Effector memory CD4-positive, alpha-beta T cell (primary cell): ENCODE results near the gene NCKIPSD.

Experiments
- DNase-seq, 3 donors: peaks; one replicate each; pipeline ENCODE4 v3.0.0-alpha.2; 2020
- H3K27ac ChIP-seq: 2 replicates; pipeline ENCODE4 v1.7.0; 2013; ENCODE audit warnings: mild to moderate bottlenecking, low read length, moderate library complexity; ENCODE audit not compliant: insufficient read depth, poor library complexity, severe bottlenecking
- H3K27me3 ChIP-seq: replicated peaks from 2 replicates; pipeline ENCODE4 v1.7.0; 2013; ENCODE audit warnings: mild to moderate bottlenecking, low read length; ENCODE audit not compliant: insufficient read depth, control insufficient read depth, poor library complexity, severe bottlenecking
- H3K36me3 ChIP-seq: 2 replicates; pipeline ENCODE4 v1.7.0; 2013; ENCODE audit warnings: mild to moderate bottlenecking, low read length, moderate library complexity; ENCODE audit not compliant: control insufficient read depth, insufficient read depth
- H3K4me1 ChIP-seq: 2 replicates; pipeline ENCODE4 v1.7.0; 2013; ENCODE audit warnings: low read length, mild to moderate bottlenecking; ENCODE audit not compliant: control insufficient read depth, insufficient read depth, poor library complexity, severe bottlenecking
- H3K4me3 ChIP-seq: 2 replicates; pipeline ENCODE4 v1.7.0; 2013; ENCODE audit warnings: low read length, low read depth, mild to moderate bottlenecking; ENCODE audit not compliant: insufficient read depth, poor library complexity, severe bottlenecking
- H3K9me3 ChIP-seq: 2 replicates; pipeline ENCODE4 v1.7.0; 2013; ENCODE audit warnings: mild to moderate bottlenecking, low read length, moderate library complexity; ENCODE audit not compliant: control insufficient read depth

NCKIPSD gene

GRCh38 chr3:48635222-48636021, 50.3 kb downstream of the NCKIPSD start, which contains the start of gene SLC26A6:
SLC26A6 (minus strand) TSS chr3:48635461; CDS start chr3:48635393, 68 bp downstream.
- DNase-seq = peak; percentile 83 to 91 (median 88)
- H3K4me1 ChIP-seq = peaks cover 7% of the 10 kb centered on the region
- H3K4me3 ChIP-seq = peak within 1 kb of the TSS; percentile 84
- H3K9me3 ChIP-seq = no peaks in the 10 kb centered on the region
- no peaks in the 10 kb centered on the region for H3K36me3 ChIP-seq
- H3K27ac ChIP-seq = peak within 1 kb of the TSS; percentile 59
- H3K27me3 ChIP-seq = no peaks in the 10 kb centered on the region

GRCh38 chr3:48634661-48635221, 51.0 kb downstream of the NCKIPSD start:
- H3K27me3 ChIP-seq = no peaks in the 10 kb centered on the region
- DNase-seq = peak; percentile 10 to 27 (median 18)
- no peaks in the 10 kb centered on the region for H3K36me3 ChIP-seq
- H3K4me3 ChIP-seq = peak overlapping the region; percentile 84
- no peaks in the 10 kb centered on the region for H3K9me3 ChIP-seq
- no peak overlapping the region for H3K27ac ChIP-seq
- H3K4me1 ChIP-seq = peaks cover 7% of the 10 kb centered on the region

GRCh38 chr3:48633743-48634142, 52.0 kb downstream of the NCKIPSD start:
- Histone ChIP-seq H3K27me3 (no peaks in the 10 kb centered on the region), H3K36me3 (no peaks in the 10 kb centered on the region), H3K9me3 (no peaks in the 10 kb centered on the region), H3K4me1 (peaks cover 7% of the 10 kb centered on the region), H3K27ac (no peak overlapping the region), H3K4me3 (no peak overlapping the region)
- DNase-seq = no peak

GRCh38 chr3:48633256-48633655, 52.5 kb downstream of the NCKIPSD start:
- Histone ChIP-seq H3K9me3 (no peaks in the 10 kb centered on the region), H3K4me1 (peaks cover 7% of the 10 kb centered on the region), H3K36me3 (peaks cover 2% of the 10 kb centered on the region), H3K27ac (no peak overlapping the region), H3K27me3 (no peaks in the 10 kb centered on the region), H3K4me3 (no peak overlapping the region)
- DNase-seq = no peak

- peaks cover 7% of the 10 kb centered on the region for H3K4me1 ChIP-seq
- peaks cover 13% of the 10 kb centered on the region for H3K36me3 ChIP-seq
- no peaks in the 10 kb centered on the region for H3K27me3 ChIP-seq
- no peaks in the 10 kb centered on the region for H3K9me3 ChIP-seq
- H3K4me3 ChIP-seq = no peak overlapping the region
- DNase-seq = no peak
- H3K27ac ChIP-seq = no peak overlapping the region
These were observed 53.9 kb downstream of the NCKIPSD start for GRCh38 chr3:48631516-48632448.

GRCh38 chr3:48630833-48631232, 54.9 kb downstream of the NCKIPSD start:
- Histone ChIP-seq H3K9me3 (no peaks in the 10 kb centered on the region), H3K4me1 (peaks cover 1% of the 10 kb centered on the region), H3K36me3 (peaks cover 15% of the 10 kb centered on the region), H3K4me3 (no peak overlapping the region), H3K27me3 (no peaks in the 10 kb centered on the region), H3K27ac (no peak overlapping the region)
- DNase-seq = no peak

- Histone ChIP-seq H3K4me1 (no peaks in the 10 kb centered on the region), H3K27me3 (no peaks in the 10 kb centered on the region), H3K9me3 (no peaks in the 10 kb centered on the region), H3K4me3 (no peak overlapping the region), H3K27ac (no peak overlapping the region), H3K36me3 (peaks cover 15% of the 10 kb centered on the region)
- DNase-seq = no peak
These were observed 55.3 kb downstream of the NCKIPSD start for GRCh38 chr3:48630407-48630806.

- no peak overlapping the region for H3K4me3 ChIP-seq
- H3K9me3 ChIP-seq = no peaks in the 10 kb centered on the region
- no peak for DNase-seq
- no peak overlapping the region for H3K27ac ChIP-seq
- H3K36me3 ChIP-seq = peaks cover 15% of the 10 kb centered on the region
- H3K4me1 ChIP-seq = no peaks in the 10 kb centered on the region
- no peaks in the 10 kb centered on the region for H3K27me3 ChIP-seq
These were observed 55.8 kb downstream of the NCKIPSD start for GRCh38 chr3:48629894-48630293.

GRCh38 chr3:48628277-48629017, 57.3 kb downstream of the NCKIPSD start:
- no peaks in the 10 kb centered on the region for H3K27me3 ChIP-seq
- no peak for DNase-seq
- H3K9me3 ChIP-seq = no peaks in the 10 kb centered on the region
- peaks cover 15% of the 10 kb centered on the region for H3K36me3 ChIP-seq
- no peak overlapping the region for H3K27ac ChIP-seq
- no peak overlapping the region for H3K4me3 ChIP-seq
- no peaks in the 10 kb centered on the region for H3K4me1 ChIP-seq
